Measurements from ENCODE around the gene CEP162. TPM values are rescaled to one million over a fixed set of nuclear protein-coding genes. Genes with fewer than 3 reads are reported as not detected.
"Not testable (repeated sequence)": the region's sequence is repeated elsewhere in the genome, so short reads cannot be mapped to it uniquely, and the experiment has no call there.

CEP162 gene
- total RNA-seq, 1 experiment from 2014 or later: 7.9 TPM

GRCh38 chr6:84191802-84192201 lies 35.6 kb downstream of the CEP162 start (continued):
- TF ChIP-seq ZSCAN18 (CRISPR knock-in tag; IDR thresholded peaks at IDR 0.05) (no peak), AR (CRISPR knock-in tag; IDR thresholded peaks at IDR 0.05) (no peak), PRDM15 (CRISPR knock-in tag; IDR thresholded peaks at IDR 0.05) (no peak), ZNF219 (CRISPR knock-in tag; IDR thresholded peaks at IDR 0.05; ENCODE audit: borderline replicate concordance) (no peak), ARID4B (CRISPR knock-in tag; IDR thresholded peaks at IDR 0.05; ENCODE audit: borderline replicate concordance) (no peak), ZNF423 (CRISPR knock-in tag; IDR thresholded peaks at IDR 0.05) (no peak)

GRCh38 chr6:84189356-84189755 lies 38.1 kb downstream of the CEP162 start:
- H3K27ac Mint-ChIP-seq, CTCF ChIA-PET: not testable (repeated sequence)
- H3K36me3 Mint-ChIP-seq: peaks cover 36% of the 10 kb centered on the region

GRCh38 chr6:84183430-84183829 lies 44.0 kb downstream of the CEP162 start:
- H3K27me3 Mint-ChIP-seq (ENCODE audit: low read depth): no peaks in the 10 kb centered on the region; the same call in 1 of the 2 replicates
- no peak for DNase-seq (ENCODE audit: low spot score)
- TF ChIP-seq ZNF423 (CRISPR knock-in tag; IDR thresholded peaks at IDR 0.05) (no peak), JAZF1 (CRISPR knock-in tag; IDR thresholded peaks at IDR 0.05) (no peak), ZNF425 (CRISPR knock-in tag; conservative IDR thresholded peaks at IDR 0.05) (no peak), USF1 (CRISPR knock-in tag; IDR thresholded peaks at IDR 0.05) (no peak), ZNF532 (CRISPR knock-in tag; IDR thresholded peaks at IDR 0.05; ENCODE audit: borderline replicate concordance) (no peak)

More at GRCh38 chr6:84189356-84189755, 38.1 kb downstream of the CEP162 start:
- not testable (repeated sequence) for DNase-seq (ENCODE audit: low spot score); H3K4me3 Mint-ChIP-seq; ATAC-seq; H3K27me3 Mint-ChIP-seq (ENCODE audit: low read depth); H3K9me3 Mint-ChIP-seq; H3K4me1 Mint-ChIP-seq
- POLR2A ChIA-PET: interaction anchor here (0.6 kb wide), 1 partner anchor 177 kb away, joined by 6 read pairs; no protein-coding TSS in a partner anchor

More at GRCh38 chr6:84183430-84183829, 44.0 kb downstream of the CEP162 start:
- H3K27ac Mint-ChIP-seq: no peak overlapping the region
- H3K9me3 Mint-ChIP-seq: peaks cover 5% of the 10 kb centered on the region; the same call in 1 of the 2 replicates
- CTCF ChIA-PET: no interaction called here
- POLR2A ChIA-PET: no interaction called here
- no peaks in the 10 kb centered on the region for H3K4me1 Mint-ChIP-seq
- H3K36me3 Mint-ChIP-seq: peaks cover 18% of the 10 kb centered on the region
- ATAC-seq: no peak
- no peak overlapping the region for H3K4me3 Mint-ChIP-seq

All from WTC11 (cell line).